Motor neuron (in vitro differentiated cells): ENCODE results near the gene CDCA4. TPM values are rescaled to one million over a fixed set of nuclear protein-coding genes. Genes with fewer than 3 reads are reported as not detected.

ENCODE experiments used
- ATAC-seq, 8 experiments: fragments of 200-7000 bp; cut with Tn5 transposase; replicated peaks in 6 of 8; 2 replicates each; pipeline ENCODE4 v1.8.0; 2021; ENCODE audit warnings: mild to moderate bottlenecking in 8 of 8, moderate library complexity in 8 of 8
- H3K27ac ChIP-seq, 2 donors: fragments of 250-450 bp; sonication (Bioruptor Pico); 2 replicates each; pipeline ENCODE4 v1.9.0; 2021; ENCODE audit warnings: antibody characterized with exemption in 2 of 2, mild to moderate bottlenecking in 2 of 2, moderate library complexity in 1 of 2
- H3K4me1 ChIP-seq, 2 donors: fragments of 250-450 bp; sonication (Bioruptor Pico); replicated peaks in 1 of 2; 2 replicates each; pipeline ENCODE4 v1.6.1; 2021; ENCODE audit warnings: antibody characterized with exemption in 2 of 2, mild to moderate bottlenecking in 2 of 2, moderate library complexity in 1 of 2
- H3K4me3 ChIP-seq, 5 donors: fragments of 250-450 bp; sonication (Bioruptor Pico); 2 replicates each; pipeline ENCODE4 v1.9.0; 2021; ENCODE audit warnings: antibody characterized with exemption in 5 of 5, mild to moderate bottlenecking in 5 of 5, moderate library complexity in 4 of 5
- WGBS, 10 experiments: fragments of 450-650 bp; shearing (Covaris generic); methylation state at CpG; one replicate each; pipeline ENCODE4 v1.0.0; 2022; 5-methylcytosine and 5-hydroxymethylcytosine counted together
- in situ Hi-C, 9 experiments: fragments of 400-800 bp; cut with MboI; loops; one replicate each; pipeline ENCODE4 v1.15.0; 2021; ENCODE audit warnings: low sequenced_read_pairs in 9 of 9, low pct_unique_long_range_greater_than_20kb in 2 of 9; ENCODE audit not compliant: unreplicated experiment in 9 of 9
- total RNA-seq, 8 experiments: library from RNA; unstranded; fragments of 300-600 nt; gene quantifications; 2 replicates each; pipeline versions ENCODE4 v1.2.3 to v1.2.4, GENCODE V29; 2022

The CDCA4 gene
- total RNA-seq, 8 experiments from 2014 or later: 4.9 to 27.0 (median 5.6) TPM

DNA sequence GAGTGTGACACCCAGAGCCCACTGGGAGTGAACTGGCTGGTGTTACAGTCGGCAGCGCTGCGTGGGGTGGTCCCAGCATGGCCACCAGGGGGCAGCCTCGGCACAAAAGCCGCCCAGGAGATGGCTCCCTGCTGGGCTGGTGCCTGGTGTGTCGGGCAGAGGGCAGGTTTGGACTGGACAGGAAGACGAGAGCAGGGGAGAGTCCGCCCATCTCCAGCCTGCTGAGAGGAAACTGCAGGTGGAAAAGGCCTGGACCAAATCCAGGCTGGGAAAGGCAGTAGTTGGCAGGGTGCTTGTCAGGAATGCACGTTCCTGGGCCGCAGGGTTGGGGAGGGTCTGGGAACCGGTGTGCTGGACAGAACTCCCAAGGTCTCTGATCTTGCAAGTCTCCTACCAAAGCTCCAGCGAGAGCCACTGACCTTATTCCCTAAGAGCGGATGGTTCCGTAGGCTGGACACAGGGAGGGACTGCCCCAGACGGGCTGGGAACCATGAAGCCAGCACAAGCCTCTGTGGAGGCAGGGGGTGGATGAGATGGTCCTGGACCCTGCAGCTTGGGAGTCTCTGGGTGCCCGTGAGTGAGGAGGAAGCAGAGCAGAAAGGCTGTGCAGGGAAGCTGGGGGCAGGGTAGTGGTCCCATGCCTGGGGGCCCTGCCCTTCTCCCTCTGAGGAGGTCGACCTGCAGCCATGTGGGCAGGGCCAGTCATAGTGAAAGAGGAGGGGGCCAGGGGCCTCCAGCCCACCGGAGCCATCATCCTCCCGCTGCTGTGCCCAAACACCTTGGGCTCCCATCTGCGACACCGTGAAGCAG, 44.5 kb downstream of the CDCA4 start:
- WGBS, 10 experiments: 0 to 67% (median 37%) methylated on average over 1 to 6 of the region's 21 CpGs; no CpG with 5 or more reads in 6 of the 10 experiments

DNA sequence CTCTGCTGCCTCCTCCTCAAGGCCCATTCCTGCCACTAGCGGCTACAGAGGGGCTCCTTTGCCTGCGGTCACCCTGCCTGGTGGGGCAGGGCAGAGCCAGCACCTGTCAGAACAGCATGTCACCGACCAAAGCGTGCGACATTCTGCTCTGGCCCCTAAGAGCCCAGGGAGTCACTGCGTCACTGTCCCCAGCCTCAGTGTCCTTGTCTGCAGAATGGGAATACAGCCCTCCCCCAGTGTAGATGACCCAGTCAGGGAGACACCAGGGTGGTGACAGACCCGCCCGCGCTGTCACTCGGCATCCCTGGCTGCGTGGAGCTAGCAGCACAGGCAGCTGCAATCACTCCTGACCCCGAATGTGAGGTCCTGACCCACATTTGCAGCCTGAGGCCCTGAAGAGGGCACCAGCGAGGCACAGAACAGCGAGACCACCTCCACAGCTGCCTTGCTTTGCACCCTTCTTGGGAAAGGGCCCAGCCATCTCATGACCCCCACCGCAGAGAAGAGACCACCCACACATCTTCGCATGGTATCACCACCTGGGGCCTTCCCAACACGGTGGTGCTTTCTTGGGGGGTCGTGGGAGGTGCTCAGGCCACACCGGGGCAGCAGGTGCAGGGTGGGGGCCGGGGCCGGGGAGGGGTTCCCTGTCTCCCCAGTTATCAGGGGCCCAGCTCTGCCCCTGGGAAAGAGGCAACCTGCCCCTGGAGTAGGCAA, 45.2 kb downstream of the CDCA4 start:
- Histone ChIP-seq H3K4me1 (peaks cover 8 to 34% of the 10 kb centered on the region in 2 donors), H3K27ac (no peak overlapping the region), H3K4me3 (no peak overlapping the region)
- no peak for ATAC-seq
- in situ Hi-C loops: loop anchor here in 2 of 9 experiments (10.0 kb wide), 1 partner anchor 69 kb away; no protein-coding TSS in a partner anchor
- 50% methylated on average over 3 of the region's 21 CpGs; no CpG with 5 or more reads in 9 of the 10 experiments for WGBS, 10 experiments

More for the DNA sequence above, 44.5 kb downstream of the CDCA4 start:
- H3K4me3 ChIP-seq: no peak overlapping the region
- H3K27ac ChIP-seq: no peak overlapping the region
- H3K4me1 ChIP-seq: peaks cover 8 to 34% of the 10 kb centered on the region in 2 donors
- peak; percentile 1 to 67 (median 31) for ATAC-seq
- in situ Hi-C loops: loop anchor here in 2 of 9 experiments (10.0 kb wide), 1 partner anchor 68 kb away; no protein-coding TSS in a partner anchor

DNA sequence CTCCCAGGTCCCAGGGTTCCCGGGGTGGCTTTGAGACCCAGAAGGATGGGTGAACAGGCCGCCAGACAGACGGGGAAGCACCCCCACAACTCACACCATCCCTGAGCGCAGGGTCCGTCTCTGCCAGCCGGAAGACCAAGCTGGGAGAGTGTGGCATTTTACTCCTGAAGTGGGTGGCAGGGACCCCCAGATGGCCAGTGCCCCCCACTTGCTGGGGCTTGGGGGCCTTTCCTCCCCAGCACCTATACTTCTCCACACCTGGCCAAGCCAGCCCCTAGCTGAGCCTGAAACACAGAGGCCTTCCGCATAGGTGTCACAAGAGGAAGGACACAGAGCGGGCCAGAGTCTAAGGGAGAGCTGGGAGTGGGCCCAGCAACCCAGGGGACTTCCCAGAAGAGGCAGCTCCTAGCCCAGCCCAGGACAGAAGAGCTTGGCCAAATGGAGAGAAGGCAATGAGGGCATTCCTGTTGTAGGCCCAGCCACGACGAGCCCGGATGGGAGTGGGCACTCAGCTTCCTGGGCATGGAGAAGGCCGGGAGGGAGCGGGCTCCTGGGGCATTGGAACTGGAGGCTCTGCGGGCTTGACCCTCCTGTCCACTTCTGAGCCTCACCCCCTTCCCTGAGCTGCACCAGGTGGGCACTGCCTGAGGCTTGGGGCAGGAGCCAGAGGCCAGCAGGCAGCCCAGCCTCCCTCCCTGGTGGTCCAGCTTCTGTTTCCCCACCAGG, 46.1 kb downstream of the CDCA4 start:
- Histone ChIP-seq H3K4me1 (peaks cover 8 to 34% of the 10 kb centered on the region in 2 donors), H3K27ac (no peak overlapping the region), H3K4me3 (no peak overlapping the region)
- in situ Hi-C loops: loop anchor here in 2 of 9 experiments (10.0 kb wide), 1 partner anchor 70 kb away; no protein-coding TSS in a partner anchor
- 80 to 100% (median 96%) methylated on average over 1 to 11 of the region's 14 CpGs; no CpG with 5 or more reads in 2 of the 10 experiments for WGBS, 10 experiments
- no peak for ATAC-seq

DNA sequence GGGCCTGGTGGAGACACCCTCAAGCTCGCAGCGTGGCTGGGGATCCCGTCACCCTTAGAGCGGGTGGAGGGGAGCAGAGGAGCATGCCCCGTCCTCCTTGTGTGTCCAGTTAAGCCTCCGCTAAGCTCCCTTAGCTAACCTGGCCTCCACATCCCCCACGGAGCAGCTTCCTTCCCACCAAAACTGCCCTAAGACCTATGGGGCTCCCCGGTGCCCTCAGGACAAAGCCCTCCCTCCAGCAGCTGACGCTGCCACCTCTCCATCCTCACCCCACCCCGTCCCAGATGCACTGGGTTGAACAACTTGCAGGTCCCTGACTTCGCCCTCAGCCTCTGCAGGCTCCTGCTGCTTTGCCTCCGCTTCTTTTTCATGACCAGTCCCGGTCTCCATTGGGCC, 46.7 kb downstream of the CDCA4 start:
- WGBS, 10 experiments: 40 to 100% (median 100%) methylated on average over 1 to 4 of the region's 13 CpGs; no CpG with 5 or more reads in 5 of the 10 experiments
- ATAC-seq: no peak
- H3K27ac ChIP-seq: no peak overlapping the region

DNA sequence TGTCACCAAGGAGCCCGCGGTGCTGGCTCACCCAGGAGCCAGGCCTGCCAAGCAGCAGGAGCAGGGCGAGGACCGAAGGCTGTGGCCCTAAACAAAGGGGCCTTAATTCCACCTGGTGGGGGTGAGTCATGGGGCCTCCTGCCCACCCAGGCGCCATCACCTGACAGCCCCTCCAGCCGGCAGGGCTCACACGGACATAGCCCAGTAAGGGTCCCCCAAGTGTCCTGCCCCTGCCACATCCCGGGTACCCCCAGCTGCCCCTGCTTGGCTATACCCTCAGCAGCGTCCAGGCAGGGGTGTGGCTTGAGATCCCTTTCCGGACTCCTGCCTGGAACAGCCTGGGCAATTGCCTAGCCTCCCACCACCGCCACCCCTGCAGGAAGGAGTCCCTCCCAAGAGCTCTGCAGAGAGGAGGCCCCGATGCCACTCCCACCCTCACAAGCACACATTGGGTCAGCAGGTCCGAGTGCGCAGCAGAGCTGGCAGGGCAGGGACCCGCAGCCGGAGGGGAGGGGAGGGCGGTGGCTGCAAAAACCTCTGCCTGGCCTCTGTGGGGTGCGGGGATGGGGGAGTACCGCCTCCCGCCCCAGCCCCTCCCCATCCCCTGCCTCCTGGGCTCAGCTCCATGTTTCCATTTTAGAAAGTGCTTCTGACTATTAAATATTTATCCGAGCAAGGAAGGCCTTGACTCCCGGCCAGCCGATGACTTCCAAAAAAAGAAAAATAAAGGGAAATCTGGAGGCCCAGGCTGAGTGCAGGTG, 47.3 kb downstream of the CDCA4 start:
- 0 to 46% (median 21%) methylated on average over 1 to 7 of the region's 23 CpGs; no CpG with 5 or more reads in 6 of the 10 experiments for WGBS, 10 experiments
- peak in 7 of 8 experiments; percentile 8 to 39 (median 34) for ATAC-seq
- peaks cover 8 to 34% of the 10 kb centered on the region in 2 donors for H3K4me1 ChIP-seq
- in situ Hi-C loops: loop anchor here in 2 of 9 experiments (10.0 kb wide), 1 partner anchor 71 kb away; no protein-coding TSS in a partner anchor
- H3K27ac ChIP-seq: no peak overlapping the region
- H3K4me3 ChIP-seq: no peak overlapping the region

More for the DNA sequence above, 46.7 kb downstream of the CDCA4 start:
- H3K4me3 ChIP-seq: no peak overlapping the region
- in situ Hi-C loops: loop anchor here in 2 of 9 experiments (10.0 kb wide), 1 partner anchor 71 kb away; no protein-coding TSS in a partner anchor
- H3K4me1 ChIP-seq: peaks cover 8 to 34% of the 10 kb centered on the region in 2 donors

DNA sequence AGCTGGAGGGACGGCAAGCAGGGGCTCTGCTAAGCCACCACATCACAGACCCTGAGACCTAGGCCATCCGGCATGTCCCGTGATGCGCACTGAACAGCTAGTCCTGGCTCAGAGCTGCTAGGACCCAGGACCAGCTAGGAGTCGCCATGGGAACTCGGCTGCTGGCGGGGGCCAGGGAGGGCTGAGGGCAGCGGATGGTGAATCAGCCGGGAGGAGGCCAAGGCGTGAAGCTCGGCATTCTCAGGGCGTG, 47.8 kb downstream of the CDCA4 start:
- Histone ChIP-seq H3K4me3 (no peak overlapping the region), H3K27ac (no peak overlapping the region), H3K4me1 (peaks cover 8 to 37% of the 10 kb centered on the region in 2 donors)
- ATAC-seq: peak; percentile 24 to 78 (median 64)
- in situ Hi-C loops: loop anchor here in 2 of 9 experiments (10.0 kb wide), 1 partner anchor 72 kb away; no protein-coding TSS in a partner anchor
- WGBS, 10 experiments: 0 to 67% (median 47%) methylated on average over 3 to 4 of the region's 12 CpGs; no CpG with 5 or more reads in 6 of the 10 experiments

DNA sequence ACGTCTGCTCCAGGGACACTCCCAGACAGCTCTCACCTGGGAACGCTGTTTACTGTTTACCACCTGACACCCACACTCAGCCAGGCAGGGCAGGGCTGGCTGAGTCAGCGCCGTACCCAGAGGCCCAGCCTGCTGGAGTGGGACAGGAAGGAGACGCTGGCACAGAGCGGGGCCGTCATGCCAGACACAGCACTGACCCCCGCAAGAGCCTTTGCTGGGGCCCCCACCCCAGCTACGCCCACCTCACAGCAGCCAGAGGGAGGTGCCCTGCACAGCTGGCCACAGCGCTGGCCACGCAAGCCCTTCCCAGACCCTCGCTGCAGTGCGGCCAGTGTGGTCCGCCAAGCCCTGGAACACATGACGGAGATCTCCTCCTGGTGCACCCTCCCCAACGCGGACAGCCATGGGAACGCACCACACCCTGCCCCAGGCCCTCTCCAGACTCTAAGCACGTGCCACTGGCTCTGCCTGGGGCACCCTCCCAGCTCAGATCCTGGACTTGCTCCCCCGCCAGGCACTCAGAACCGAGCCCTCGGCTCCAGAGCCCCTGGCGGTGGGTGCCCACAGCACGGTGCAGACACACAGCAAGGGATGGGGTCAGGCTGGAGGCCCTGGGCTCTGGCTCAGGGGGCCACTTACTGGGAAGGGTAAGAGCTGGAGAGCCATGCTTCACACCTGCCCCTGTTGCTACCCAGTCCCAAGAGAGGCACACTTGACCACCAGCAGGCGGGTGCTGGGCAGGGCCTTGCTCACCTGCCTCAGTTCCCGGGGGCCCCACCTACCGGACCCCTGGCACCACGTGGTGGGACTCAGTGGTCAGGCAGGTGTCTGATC, 48.4 kb downstream of the CDCA4 start:
- H3K4me3 ChIP-seq: no peak overlapping the region
- no peak overlapping the region for H3K27ac ChIP-seq
- in situ Hi-C loops: loop anchor here in 2 of 9 experiments (10.0 kb wide), 1 partner anchor 72 kb away; no protein-coding TSS in a partner anchor
- WGBS, 10 experiments: 80 to 83% methylated on average over 1 of the region's 28 CpGs; no CpG with 5 or more reads in 8 of the 10 experiments
- ATAC-seq: peak in 5 of 8 experiments; percentile 1 to 40 (median 31)
- peaks cover 8 to 41% of the 10 kb centered on the region in 2 donors for H3K4me1 ChIP-seq

DNA sequence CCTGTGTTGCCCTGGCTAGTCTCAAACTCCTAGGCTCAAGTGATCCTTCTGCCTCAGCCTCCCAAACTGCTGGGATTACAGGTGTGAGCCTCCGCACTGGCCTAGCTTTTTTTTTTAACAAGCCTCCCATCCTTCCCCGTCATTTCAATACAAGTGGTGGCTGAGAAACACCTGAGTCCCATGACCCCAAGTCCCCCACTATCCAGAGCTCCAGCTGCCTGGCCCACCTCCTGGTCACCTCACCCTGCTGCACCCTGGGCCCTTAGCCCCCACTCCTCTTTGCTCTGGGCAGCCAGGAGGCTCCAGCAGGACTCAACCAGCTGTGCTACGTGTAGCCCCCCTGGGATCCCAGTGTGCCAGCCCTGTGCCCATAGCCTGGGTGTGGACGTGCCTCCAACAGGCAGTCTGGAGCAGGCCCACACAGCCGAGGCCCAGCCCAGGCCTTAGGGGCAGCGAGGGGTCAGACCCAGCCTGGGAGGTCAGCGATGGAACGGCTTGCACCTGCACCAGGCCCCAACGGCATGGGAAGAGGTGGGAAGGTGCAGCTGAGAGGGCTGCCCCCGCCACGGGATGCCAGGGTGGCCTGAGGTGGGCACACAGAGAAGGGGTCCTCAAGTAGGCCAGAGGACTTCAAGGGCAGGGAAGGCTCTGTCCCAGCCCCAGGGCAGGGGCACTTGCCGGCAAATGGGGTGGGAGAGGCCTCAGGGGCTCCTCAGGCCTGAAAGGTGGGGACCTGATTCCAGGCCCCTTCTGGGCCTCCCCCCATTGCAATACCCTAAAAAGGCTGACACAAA, 49.2 kb downstream of the CDCA4 start:
- no peak for ATAC-seq
- in situ Hi-C loops: loop anchor here in 2 of 9 experiments (10.0 kb wide), 1 partner anchor 73 kb away; no protein-coding TSS in a partner anchor
- 70 to 100% (median 89%) methylated on average over 2 to 3 of the region's 12 CpGs; no CpG with 5 or more reads in 7 of the 10 experiments for whole genome bisulfite sequencing, 10 experiments
- peaks cover 4 to 39% of the 10 kb centered on the region in 2 donors for H3K4me1 ChIP-seq
- no peak overlapping the region for H3K27ac ChIP-seq
- H3K4me3 ChIP-seq: no peak overlapping the region

DNA sequence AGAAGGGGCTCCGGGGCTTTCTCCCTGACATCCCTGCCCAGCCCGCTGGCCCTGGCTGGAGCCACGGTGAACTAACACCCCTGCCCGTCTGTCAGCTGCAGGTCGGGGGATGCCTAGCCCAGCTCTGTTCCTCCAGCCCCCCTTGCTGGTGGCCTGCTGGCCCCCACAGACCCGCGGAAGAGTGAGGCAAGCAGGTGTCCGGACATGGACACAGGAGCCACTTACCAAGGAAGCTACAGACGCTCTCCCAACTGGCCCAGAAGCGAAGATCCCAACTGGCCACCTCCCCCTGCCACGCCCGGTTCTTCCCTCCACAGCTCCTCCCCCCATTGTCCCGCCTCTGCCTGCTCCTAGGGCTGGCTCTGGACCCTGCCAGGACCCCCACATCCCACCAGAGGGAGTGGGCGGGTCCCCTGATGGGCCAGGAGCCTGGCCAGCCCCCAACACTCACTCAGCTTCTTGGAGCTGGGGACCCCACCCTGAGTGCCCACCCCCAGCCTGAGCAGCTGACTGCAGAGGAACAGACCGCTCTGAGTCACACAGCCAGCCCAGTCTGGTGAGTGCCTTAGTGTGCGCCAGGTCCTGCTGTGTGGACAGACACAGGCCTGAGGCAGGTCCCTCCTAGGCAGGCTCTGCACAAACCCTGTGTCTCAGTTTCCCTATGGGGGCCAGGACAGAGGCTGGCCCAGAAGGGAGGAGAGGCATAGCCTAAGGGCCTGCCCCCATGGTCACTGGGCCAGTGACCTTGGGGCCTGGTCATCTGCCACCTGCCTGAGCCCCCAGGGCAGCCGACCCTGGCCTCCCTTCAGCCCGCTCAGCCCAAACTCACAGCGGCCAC, 50.4 kb downstream of the CDCA4 start:
- Histone ChIP-seq H3K27ac (no peak overlapping the region), H3K4me3 (no peak overlapping the region), H3K4me1 (peaks cover 4 to 30% of the 10 kb centered on the region in 2 donors)
- 0 to 64% (median 60%) methylated on average over 1 to 5 of the region's 19 CpGs; no CpG with 5 or more reads in 7 of the 10 experiments for WGBS, 10 experiments
- peak in 7 of 8 experiments; percentile 8 to 43 (median 23) for ATAC-seq
- in situ Hi-C loops: loop anchor here in 2 of 9 experiments (10.0 kb wide), 1 partner anchor 74 kb away; no protein-coding TSS in a partner anchor

DNA sequence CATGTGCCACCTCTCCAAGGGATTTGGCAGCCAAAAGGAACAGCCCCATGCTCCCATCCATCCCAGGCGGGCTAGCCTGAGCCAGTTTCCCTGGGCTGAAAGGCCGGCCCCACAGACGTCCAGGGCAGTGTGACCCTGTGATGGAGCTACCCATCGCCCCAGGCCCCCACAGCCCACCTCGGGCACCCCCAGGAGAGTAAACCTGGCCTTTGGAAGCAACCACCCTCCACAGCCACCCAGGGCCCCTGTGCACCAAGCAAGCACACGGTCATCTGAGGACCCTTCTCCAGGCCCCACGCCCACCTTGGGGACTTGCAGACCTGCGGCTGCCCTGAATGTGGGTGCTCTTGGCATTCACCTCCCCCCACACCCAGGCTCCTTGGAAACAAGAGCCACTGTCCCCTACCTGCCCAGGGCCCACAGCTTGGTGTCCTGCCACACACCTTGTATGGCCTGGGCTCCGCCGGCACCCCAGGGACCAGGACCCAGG, 51.1 kb downstream of the CDCA4 start:
- H3K4me3 ChIP-seq: no peak overlapping the region
- WGBS, 10 experiments: 67 to 100% (median 100%) methylated on average over 1 to 2 of the region's 10 CpGs; no CpG with 5 or more reads in 7 of the 10 experiments
- in situ Hi-C loops: loop anchor here in 2 of 9 experiments (10.0 kb wide), 1 partner anchor 75 kb away; no protein-coding TSS in a partner anchor
- peaks cover 4 to 30% of the 10 kb centered on the region in 2 donors for H3K4me1 ChIP-seq
- no peak for ATAC-seq
- H3K27ac ChIP-seq: no peak overlapping the region
